ENCODE data around the gene LHFPL3.

The LHFPL3 gene

DNA sequence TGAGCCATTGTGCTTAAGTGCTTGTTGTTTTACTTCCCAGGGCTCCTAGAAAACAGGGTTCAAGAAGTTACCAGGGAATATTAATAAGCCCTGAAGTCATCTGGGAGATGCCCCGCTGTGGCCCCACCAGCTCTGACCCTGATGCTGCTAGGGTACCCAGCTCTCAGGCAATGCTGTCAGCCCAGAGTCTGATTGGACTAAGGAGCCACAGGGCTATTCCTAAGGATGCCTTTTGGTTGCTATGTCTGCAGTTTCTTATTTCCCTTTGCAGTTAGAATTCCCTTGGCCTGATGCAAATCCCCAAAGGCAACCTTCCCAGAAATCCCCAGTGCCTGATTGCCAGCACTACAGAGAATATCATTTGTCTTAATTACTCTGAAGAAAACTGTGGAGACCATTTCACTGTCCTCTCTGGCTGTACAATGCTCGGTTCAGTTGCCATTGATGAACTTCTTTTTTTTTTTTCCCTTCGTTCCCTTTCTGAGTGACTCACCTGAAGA lies 448.9 kb downstream of the LHFPL3 start:
- Histone ChIP-seq H2BK120ac (ENCODE audit: low read depth, low read length) (no peak overlapping the region), H3K27ac (ENCODE audit: low read depth, low read length) (no peak overlapping the region), H3K4me2 (ENCODE audit: low read length) (no peak overlapping the region), H3K27me3 (ENCODE audit: insufficient read depth, low read length, poor library complexity) (no peaks in the 10 kb centered on the region), H3K56ac (ENCODE audit: low read length) (no peak overlapping the region), H2BK15ac (replicated peaks; ENCODE audit: low read depth) (no peak overlapping the region), H3K18ac (ENCODE audit: low read length) (no peak overlapping the region), H3K79me1 (ENCODE audit: low read length) (no peaks in the 10 kb centered on the region), H4K8ac (ENCODE audit: low read depth, low read length) (no peak overlapping the region), H4K5ac (ENCODE audit: low read length) (no peak overlapping the region), H3K36me3 (ENCODE audit: control insufficient read depth, insufficient read depth, low read length) (no peaks in the 10 kb centered on the region), H3K4me3 (ENCODE audit: low read length) (no peak overlapping the region), H2AK5ac (ENCODE audit: low read length) (no peak overlapping the region), H3K4ac (ENCODE audit: low read depth, low read length) (no peak overlapping the region), H3K9ac (ENCODE audit: low read length) (no peak overlapping the region), H3K4me1 (ENCODE audit: control insufficient read depth, low read depth, low read length) (peaks cover 2% of the 10 kb centered on the region), H3K23ac (ENCODE audit: low read length) (no peak overlapping the region), H2BK5ac (ENCODE audit: low read length) (no peak overlapping the region), H3K79me2 (ENCODE audit: control insufficient read depth, insufficient read depth, low read length) (no peaks in the 10 kb centered on the region)
- whole genome bisulfite sequencing (ENCODE audit: extremely low coverage, insufficient coverage, low lambda C conversion rate), result no CpG with 5 or more reads among the region's 3 CpGs
- DNase-seq, result no peak

DNA sequence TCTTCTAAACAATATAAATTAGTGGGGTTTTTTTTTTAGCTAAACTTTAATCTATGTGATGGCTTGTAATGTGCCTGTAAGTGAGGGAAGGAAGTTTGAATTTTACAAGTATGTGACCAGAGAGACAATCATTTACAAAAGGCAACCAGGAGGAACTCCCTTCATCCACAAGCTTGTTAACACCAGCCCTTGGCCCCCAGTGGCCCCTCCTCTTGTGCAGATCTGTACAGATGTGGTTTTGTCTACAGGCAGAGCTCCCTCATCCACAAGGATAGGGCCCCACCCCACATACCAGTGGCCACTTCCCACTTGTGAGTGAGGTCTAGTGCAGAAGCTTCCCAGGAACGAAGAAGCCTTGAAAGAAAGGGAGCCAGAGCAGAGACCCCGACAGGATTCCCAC lies 451.5 kb downstream of the LHFPL3 start:
- H3K27ac ChIP-seq (ENCODE audit: low read depth, low read length), result no peak overlapping the region
- no peak overlapping the region for H2BK15ac ChIP-seq (replicated peaks; ENCODE audit: low read depth)
- H3K9ac ChIP-seq (ENCODE audit: low read length), result no peak overlapping the region
- no peaks in the 10 kb centered on the region for H3K27me3 ChIP-seq (ENCODE audit: insufficient read depth, low read length, poor library complexity)
- no peak overlapping the region for H3K4me3 ChIP-seq (ENCODE audit: low read length)
- H2BK5ac ChIP-seq (ENCODE audit: low read length), result no peak overlapping the region
- no peaks in the 10 kb centered on the region for H3K79me2 ChIP-seq (ENCODE audit: control insufficient read depth, insufficient read depth, low read length)
- H3K4ac ChIP-seq (ENCODE audit: low read depth, low read length), result no peak overlapping the region
- H4K8ac ChIP-seq (ENCODE audit: low read depth, low read length), result no peak overlapping the region
- H3K18ac ChIP-seq (ENCODE audit: low read length), result no peak overlapping the region
- WGBS (ENCODE audit: extremely low coverage, insufficient coverage, low lambda C conversion rate), result no CpG with 5 or more reads among the region's 2 CpGs
- H3K36me3 ChIP-seq (ENCODE audit: control insufficient read depth, insufficient read depth, low read length), result no peaks in the 10 kb centered on the region
- H3K4me1 ChIP-seq (ENCODE audit: control insufficient read depth, low read depth, low read length), result peaks cover 2% of the 10 kb centered on the region
- H2AK5ac ChIP-seq (ENCODE audit: low read length), result no peak overlapping the region
- H4K5ac ChIP-seq (ENCODE audit: low read length), result no peak overlapping the region
- H3K56ac ChIP-seq (ENCODE audit: low read length), result no peak overlapping the region
- no peak overlapping the region for H3K4me2 ChIP-seq (ENCODE audit: low read length)
- no peak overlapping the region for H3K23ac ChIP-seq (ENCODE audit: low read length)
- H2BK120ac ChIP-seq (ENCODE audit: low read depth, low read length), result no peak overlapping the region
- no peaks in the 10 kb centered on the region for H3K79me1 ChIP-seq (ENCODE audit: low read length)
- DNase-seq, result no peak

GRCh38 chr7:104784686-104785085 lies 456.3 kb downstream of the LHFPL3 start:
- Histone ChIP-seq H3K4me3 (ENCODE audit: low read length) (no peak overlapping the region), H4K8ac (ENCODE audit: low read depth, low read length) (no peak overlapping the region), H3K4me1 (ENCODE audit: control insufficient read depth, low read depth, low read length) (no peaks in the 10 kb centered on the region), H3K18ac (ENCODE audit: low read length) (no peak overlapping the region), H3K4ac (ENCODE audit: low read depth, low read length) (no peak overlapping the region), H3K56ac (ENCODE audit: low read length) (no peak overlapping the region), H4K5ac (ENCODE audit: low read length) (no peak overlapping the region), H3K36me3 (ENCODE audit: control insufficient read depth, insufficient read depth, low read length) (no peaks in the 10 kb centered on the region), H2BK15ac (replicated peaks; ENCODE audit: low read depth) (no peak overlapping the region), H2BK120ac (ENCODE audit: low read depth, low read length) (no peak overlapping the region), H2BK5ac (ENCODE audit: low read length) (no peak overlapping the region), H3K4me2 (ENCODE audit: low read length) (no peak overlapping the region), H3K27ac (ENCODE audit: low read depth, low read length) (no peak overlapping the region), H3K27me3 (ENCODE audit: insufficient read depth, low read length, poor library complexity) (no peaks in the 10 kb centered on the region), H3K79me2 (ENCODE audit: control insufficient read depth, insufficient read depth, low read length) (no peaks in the 10 kb centered on the region), H3K9ac (ENCODE audit: low read length) (no peak overlapping the region), H2AK5ac (ENCODE audit: low read length) (no peak overlapping the region), H3K79me1 (ENCODE audit: low read length) (no peaks in the 10 kb centered on the region), H3K23ac (ENCODE audit: low read length) (no peak overlapping the region)
- no peak for DNase-seq

GRCh38 chr7:104789780-104790179 lies 461.4 kb downstream of the LHFPL3 start:
- no CpG with 5 or more reads among the region's 3 CpGs for WGBS (ENCODE audit: extremely low coverage, insufficient coverage, low lambda C conversion rate)
- DNase-seq, result no peak
- no peak overlapping the region for H2BK5ac ChIP-seq (ENCODE audit: low read length)

GRCh38 chr7:104790440-104790839 lies 462.0 kb downstream of the LHFPL3 start:
- Histone ChIP-seq H2BK120ac (ENCODE audit: low read depth, low read length) (no peak overlapping the region), H3K79me1 (ENCODE audit: low read length) (no peaks in the 10 kb centered on the region), H3K27ac (ENCODE audit: low read depth, low read length) (no peak overlapping the region), H3K36me3 (ENCODE audit: control insufficient read depth, insufficient read depth, low read length) (no peaks in the 10 kb centered on the region), H3K23ac (ENCODE audit: low read length) (no peak overlapping the region), H3K9ac (ENCODE audit: low read length) (no peak overlapping the region), H2BK5ac (ENCODE audit: low read length) (no peak overlapping the region), H3K79me2 (ENCODE audit: control insufficient read depth, insufficient read depth, low read length) (no peaks in the 10 kb centered on the region), H3K56ac (ENCODE audit: low read length) (no peak overlapping the region), H3K18ac (ENCODE audit: low read length) (no peak overlapping the region), H3K4me1 (ENCODE audit: control insufficient read depth, low read depth, low read length) (no peaks in the 10 kb centered on the region), H4K8ac (ENCODE audit: low read depth, low read length) (no peak overlapping the region), H4K5ac (ENCODE audit: low read length) (no peak overlapping the region), H3K4me2 (ENCODE audit: low read length) (no peak overlapping the region), H3K4me3 (ENCODE audit: low read length) (no peak overlapping the region), H2BK15ac (replicated peaks; ENCODE audit: low read depth) (no peak overlapping the region), H2AK5ac (ENCODE audit: low read length) (no peak overlapping the region), H3K27me3 (ENCODE audit: insufficient read depth, low read length, poor library complexity) (no peaks in the 10 kb centered on the region), H3K4ac (ENCODE audit: low read depth, low read length) (no peak overlapping the region)
- no CpG with 5 or more reads among the region's 2 CpGs for WGBS (ENCODE audit: extremely low coverage, insufficient coverage, low lambda C conversion rate)
- DNase-seq, result no peak

More at GRCh38 chr7:104789780-104790179, 461.4 kb downstream of the LHFPL3 start:
- no peak overlapping the region for H2BK120ac ChIP-seq (ENCODE audit: low read depth, low read length)
- H3K79me2 ChIP-seq (ENCODE audit: control insufficient read depth, insufficient read depth, low read length), result no peaks in the 10 kb centered on the region
- H3K18ac ChIP-seq (ENCODE audit: low read length), result no peak overlapping the region
- H3K4ac ChIP-seq (ENCODE audit: low read depth, low read length), result no peak overlapping the region
- no peak overlapping the region for H3K27ac ChIP-seq (ENCODE audit: low read depth, low read length)
- H3K56ac ChIP-seq (ENCODE audit: low read length), result no peak overlapping the region
- no peaks in the 10 kb centered on the region for H3K4me1 ChIP-seq (ENCODE audit: control insufficient read depth, low read depth, low read length)
- no peak overlapping the region for H4K5ac ChIP-seq (ENCODE audit: low read length)
- no peak overlapping the region for H3K9ac ChIP-seq (ENCODE audit: low read length)
- no peak overlapping the region for H3K4me2 ChIP-seq (ENCODE audit: low read length)
- no peaks in the 10 kb centered on the region for H3K27me3 ChIP-seq (ENCODE audit: insufficient read depth, low read length, poor library complexity)
- no peak overlapping the region for H3K23ac ChIP-seq (ENCODE audit: low read length)
- no peaks in the 10 kb centered on the region for H3K36me3 ChIP-seq (ENCODE audit: control insufficient read depth, insufficient read depth, low read length)
- no peak overlapping the region for H3K4me3 ChIP-seq (ENCODE audit: low read length)
- H2AK5ac ChIP-seq (ENCODE audit: low read length), result no peak overlapping the region
- H3K79me1 ChIP-seq (ENCODE audit: low read length), result no peaks in the 10 kb centered on the region
- H2BK15ac ChIP-seq (replicated peaks; ENCODE audit: low read depth), result no peak overlapping the region
- H4K8ac ChIP-seq (ENCODE audit: low read depth, low read length), result no peak overlapping the region

- H3K18ac ChIP-seq (ENCODE audit: low read length), result no peak overlapping the region
- no peaks in the 10 kb centered on the region for H3K4me1 ChIP-seq (ENCODE audit: control insufficient read depth, low read depth, low read length)
- no peak overlapping the region for H3K56ac ChIP-seq (ENCODE audit: low read length)
- H2AK5ac ChIP-seq (ENCODE audit: low read length), result no peak overlapping the region
- H3K79me1 ChIP-seq (ENCODE audit: low read length), result no peaks in the 10 kb centered on the region
- H3K4me2 ChIP-seq (ENCODE audit: low read length), result no peak overlapping the region
- H4K8ac ChIP-seq (ENCODE audit: low read depth, low read length), result no peak overlapping the region
- no peak overlapping the region for H3K27ac ChIP-seq (ENCODE audit: low read depth, low read length)
- no peak overlapping the region for H2BK15ac ChIP-seq (replicated peaks; ENCODE audit: low read depth)
- no peak for DNase-seq
- H2BK5ac ChIP-seq (ENCODE audit: low read length), result no peak overlapping the region
- H3K27me3 ChIP-seq (ENCODE audit: insufficient read depth, low read length, poor library complexity), result no peaks in the 10 kb centered on the region
- no peak overlapping the region for H3K9ac ChIP-seq (ENCODE audit: low read length)
- H3K4me3 ChIP-seq (ENCODE audit: low read length), result no peak overlapping the region
- H3K79me2 ChIP-seq (ENCODE audit: control insufficient read depth, insufficient read depth, low read length), result no peaks in the 10 kb centered on the region
- no peak overlapping the region for H3K4ac ChIP-seq (ENCODE audit: low read depth, low read length)
- H2BK120ac ChIP-seq (ENCODE audit: low read depth, low read length), result no peak overlapping the region
- H3K36me3 ChIP-seq (ENCODE audit: control insufficient read depth, insufficient read depth, low read length), result no peaks in the 10 kb centered on the region
- no peak overlapping the region for H4K5ac ChIP-seq (ENCODE audit: low read length)
- no peak overlapping the region for H3K23ac ChIP-seq (ENCODE audit: low read length)
Measured at GRCh38 chr7:104791080-104791479, 462.7 kb downstream of the LHFPL3 start.
